CD4-positive, alpha-beta T cell treated with Interleukin-10 for 1 hour (primary cell): ENCODE results near the gene GDPD1.
"Not testable (repeated sequence)": the region's sequence is repeated elsewhere in the genome, so short reads cannot be mapped to it uniquely, and the experiment has no call there.

Source experiments
- DNase-seq: peaks from one replicate; pipeline ENCODE4 v3.0.0-alpha.2; 2020

Gene GDPD1

DNA sequence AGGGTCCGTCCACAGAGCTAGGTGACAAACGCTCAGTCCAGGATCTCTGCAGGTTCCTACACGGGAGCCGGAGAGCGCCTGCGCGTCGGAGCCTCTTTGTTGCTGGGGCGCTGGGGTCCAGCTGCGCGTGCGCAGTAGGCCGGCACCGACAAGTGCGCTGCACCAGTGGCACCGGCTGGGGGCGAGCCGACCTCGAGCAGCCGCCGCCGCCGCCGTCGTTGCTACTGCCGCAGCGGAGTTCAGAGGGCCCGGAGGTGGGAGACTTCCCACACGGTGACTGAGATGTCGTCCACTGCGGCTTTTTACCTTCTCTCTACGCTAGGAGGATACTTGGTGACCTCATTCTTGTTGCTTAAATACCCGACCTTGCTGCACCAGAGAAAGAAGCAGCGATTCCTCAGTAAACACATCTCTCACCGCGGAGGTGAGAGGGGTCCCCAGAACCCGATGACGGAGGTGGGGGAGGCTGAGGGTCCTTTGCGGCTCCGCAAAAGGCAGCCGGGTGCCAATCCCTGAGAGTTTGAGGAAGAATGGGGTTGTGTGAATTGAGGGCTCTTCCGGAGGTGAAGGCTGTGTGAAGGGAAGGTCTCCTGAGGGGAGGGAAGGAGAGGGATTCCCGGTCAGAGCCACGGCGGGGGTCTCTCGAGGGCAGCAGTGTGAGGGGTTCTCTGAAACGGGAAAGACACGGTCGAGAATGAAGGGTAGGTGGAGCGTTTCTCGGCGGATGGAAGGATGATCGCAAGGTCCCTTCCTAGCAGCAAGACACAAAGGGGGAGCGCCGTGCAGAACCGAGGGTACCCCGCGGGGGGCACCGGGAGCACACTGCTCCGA, at the start of gene GDPD1:
Gene GDPD1, plus strand, starts transcription at position 184 of the 831 bp plus-strand sequence. Its CDS starts 99 bp downstream, at position 283.
- peak; percentile 97 for DNase-seq

- DNase-seq, result no peak
These were observed 47.8 kb upstream of the GDPD1 start for GRCh38 chr17:59172436-59173004.

- no peak for DNase-seq
These were observed 45.6 kb upstream of the GDPD1 start for GRCh38 chr17:59174671-59175070.

- DNase-seq, result no peak
These were observed 45.2 kb upstream of the GDPD1 start for GRCh38 chr17:59175076-59175475.

GRCh38 chr17:59178266-59178985, 41.9 kb upstream of the GDPD1 start:
- no peak for DNase-seq

- not testable (repeated sequence) for DNase-seq
These were observed 40.7 kb upstream of the GDPD1 start for GRCh38 chr17:59179601-59180000.

DNA sequence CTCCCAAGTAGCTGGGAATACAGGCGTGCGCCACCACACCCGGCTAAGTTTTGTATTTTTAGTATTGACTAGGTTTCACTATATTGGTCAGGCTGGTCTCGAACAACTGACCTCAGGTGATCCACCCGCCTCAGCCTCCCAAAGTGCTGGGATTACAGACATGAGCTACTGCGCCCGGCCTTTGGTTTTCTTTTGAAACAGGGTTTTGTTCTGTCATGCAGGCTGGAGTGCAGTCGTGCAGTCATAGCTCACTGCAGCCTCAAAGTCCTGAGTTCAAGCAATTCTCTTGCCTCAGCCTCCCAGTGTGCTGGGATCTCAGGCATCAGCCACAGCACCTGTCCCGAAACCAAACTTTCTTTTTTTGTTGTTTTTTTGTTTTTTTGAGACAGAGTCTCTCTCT, 39.7 kb upstream of the GDPD1 start:
- no peak for DNase-seq

- DNase-seq, result no peak
These were observed 38.8 kb upstream of the GDPD1 start for GRCh38 chr17:59181481-59181880.

DNA sequence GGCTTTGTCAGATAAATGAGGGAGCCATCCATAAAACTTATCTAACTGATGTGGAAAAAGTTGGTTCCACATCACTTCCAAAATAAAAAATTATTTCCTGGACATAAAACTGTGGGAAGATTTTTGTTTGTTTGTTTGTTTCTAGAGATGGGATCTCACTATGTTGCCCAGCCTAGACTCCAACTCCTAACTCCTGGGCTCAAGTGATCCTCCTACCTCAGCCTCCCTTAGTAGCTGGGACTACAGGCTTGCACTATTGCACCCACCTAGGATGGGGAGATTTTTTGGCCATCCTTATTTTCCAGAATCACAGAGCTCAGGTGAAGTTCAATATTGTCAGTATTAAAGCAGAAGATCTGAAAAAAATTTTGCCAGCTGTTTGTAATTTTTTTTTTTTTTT, 34.3 kb upstream of the GDPD1 start:
- no peak for DNase-seq

- no peak for DNase-seq
These were observed 33.5 kb upstream of the GDPD1 start for GRCh38 chr17:59186850-59187249.

DNA sequence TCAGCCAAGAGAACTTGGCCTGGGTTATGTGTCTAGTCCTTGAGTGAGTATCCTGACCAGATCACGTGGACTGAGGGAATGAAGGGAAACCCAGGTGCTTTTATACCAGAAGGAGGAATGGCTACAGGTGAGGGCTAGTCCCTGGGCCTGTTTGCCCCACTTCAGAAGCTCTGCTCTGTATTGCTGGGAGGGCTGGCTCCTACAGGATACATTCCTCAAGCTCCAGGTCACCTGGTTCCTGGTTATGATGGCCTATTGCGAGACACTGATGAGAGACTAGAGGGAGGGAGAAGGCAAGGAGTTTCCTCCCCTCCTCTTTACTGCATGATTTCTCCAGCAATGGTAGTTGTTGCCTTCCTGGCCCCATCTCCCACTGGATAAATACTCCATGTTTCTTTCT, 29.5 kb upstream of the GDPD1 start:
- no peak for DNase-seq

DNA sequence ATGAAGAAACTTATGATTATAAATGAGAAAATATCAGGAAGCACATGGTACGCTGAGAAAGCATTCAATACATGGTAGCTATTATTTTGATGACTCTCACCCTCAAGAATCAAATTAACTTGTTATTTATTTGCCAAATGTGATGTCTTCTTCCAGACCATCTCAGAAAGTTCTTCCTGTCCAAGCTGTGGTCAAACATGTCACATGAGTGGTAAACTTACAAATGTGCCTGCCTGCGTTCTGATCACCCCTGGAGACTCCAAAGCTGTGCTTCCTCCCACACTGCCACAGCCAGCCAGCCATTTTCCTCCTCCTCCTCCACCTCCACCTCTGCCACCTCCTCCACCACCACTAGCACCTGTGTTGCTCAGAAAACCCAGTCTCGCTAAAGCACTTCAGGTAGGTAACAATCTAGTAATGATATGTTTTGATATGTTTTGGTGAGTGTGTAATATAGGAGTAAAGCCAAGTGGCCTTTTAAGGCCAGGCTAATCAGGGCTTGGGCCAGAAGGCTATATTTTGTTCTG, 26.9 kb upstream of the GDPD1 start:
- no peak for DNase-seq

DNA sequence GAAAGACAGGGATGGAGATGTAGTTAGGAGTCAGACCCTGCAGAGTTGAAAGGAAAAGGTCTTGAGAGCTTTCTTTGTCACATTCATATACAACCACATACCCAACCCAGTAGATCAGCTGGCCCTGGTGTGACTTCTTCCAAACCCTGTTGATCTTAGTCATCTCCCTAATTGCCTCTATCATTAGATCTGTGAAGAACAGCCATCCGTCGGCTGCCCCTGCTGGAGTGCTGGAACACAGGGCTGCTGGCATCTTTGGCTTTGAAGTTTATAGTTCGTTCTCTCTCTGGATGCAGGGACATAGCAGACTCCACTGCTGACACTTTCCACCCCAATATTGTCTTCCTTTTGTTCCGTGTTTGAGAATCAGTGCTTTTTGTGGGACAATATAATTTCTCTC, 20.9 kb upstream of the GDPD1 start:
- DNase-seq, result no peak

DNA sequence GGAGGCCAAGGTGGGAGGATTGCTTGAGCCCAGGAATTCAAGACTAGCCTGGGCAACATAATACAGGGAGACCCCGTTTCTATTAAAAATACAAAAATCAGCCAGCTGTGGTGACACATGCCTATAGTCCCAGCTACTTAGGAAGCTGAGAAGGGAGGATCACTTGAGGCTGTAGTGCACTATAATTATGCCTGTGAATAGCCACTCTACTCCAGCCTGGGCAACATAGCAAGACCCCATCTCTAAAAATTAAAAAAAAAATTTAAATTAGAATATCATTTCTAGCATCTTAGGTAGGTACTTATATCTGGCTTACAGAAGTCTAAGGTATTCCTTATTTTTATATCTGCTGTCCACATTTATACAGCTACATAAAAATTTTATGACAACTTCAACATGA, 18.0 kb upstream of the GDPD1 start:
- no peak for DNase-seq

DNA sequence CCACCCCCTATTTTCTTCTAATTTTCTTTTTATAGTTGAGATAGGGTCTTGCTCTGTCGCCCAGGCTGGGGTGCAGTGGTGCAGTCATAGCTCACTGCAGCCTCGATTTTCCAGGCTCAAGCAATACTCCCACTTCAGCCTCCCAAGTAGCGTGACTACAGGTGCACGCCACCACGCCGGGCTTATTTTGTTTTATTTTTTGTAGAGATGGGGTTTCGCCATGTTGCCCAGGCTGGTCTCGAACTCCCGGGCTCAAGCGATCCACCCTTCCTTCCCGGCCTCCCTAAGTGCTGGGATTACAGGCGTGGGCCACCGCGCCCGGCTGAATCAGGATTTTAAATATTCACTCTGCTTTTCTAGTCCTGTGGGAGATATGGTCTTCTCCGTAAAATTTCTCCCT, 941 bp upstream of the GDPD1 start:
- DNase-seq, result no peak

DNA sequence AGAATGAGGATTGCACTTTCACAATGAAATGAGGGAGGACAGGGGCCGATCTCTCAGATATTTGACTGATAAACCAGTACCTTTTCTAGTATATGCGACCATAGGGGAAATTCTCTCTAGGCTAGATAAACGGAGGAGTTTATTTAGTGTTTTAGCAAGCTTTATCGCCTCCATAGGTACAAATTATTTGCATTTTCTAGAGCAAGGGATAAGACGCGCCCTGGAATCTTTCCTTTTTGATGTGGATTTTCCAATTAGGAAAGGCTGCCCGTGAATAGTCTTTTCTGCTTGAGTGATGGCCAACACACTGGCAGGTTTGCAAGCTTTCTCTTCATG, 351 bp upstream of the GDPD1 start:
- DNase-seq, result no peak

DNA sequence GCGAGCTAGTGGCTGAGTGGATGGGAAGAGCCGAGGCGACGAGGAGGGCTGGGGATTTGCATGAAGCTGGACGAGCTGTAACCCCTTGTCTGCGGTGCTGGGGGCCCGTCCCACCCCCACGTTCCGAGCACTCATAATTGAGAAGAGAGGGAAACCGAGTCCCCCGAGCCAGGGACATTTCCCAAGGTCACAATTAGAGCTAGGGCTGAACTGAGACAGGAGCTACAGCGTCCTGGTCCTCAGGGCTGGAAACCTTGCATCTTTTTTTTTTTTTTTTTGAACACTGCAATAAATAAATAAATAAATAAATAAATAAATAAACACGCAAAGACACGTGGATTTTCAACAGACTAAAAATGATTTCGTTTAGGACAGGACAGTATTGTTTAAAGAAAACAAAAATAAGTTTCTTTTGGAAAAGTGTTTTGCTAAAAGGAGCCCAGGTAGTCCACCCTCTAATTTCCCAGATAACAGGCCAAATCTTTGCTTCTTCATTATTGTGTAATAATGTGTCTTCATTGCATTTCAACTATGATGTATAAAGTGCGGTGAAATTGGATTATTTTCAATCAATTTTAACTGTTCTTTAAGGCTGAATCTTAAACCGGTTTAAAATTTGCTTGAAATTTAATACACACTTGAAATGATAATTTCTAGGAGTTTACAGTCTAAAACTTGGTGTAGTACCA, 992 bp downstream of the GDPD1 start:
- DNase-seq, result no peak

- no peak for DNase-seq
These were observed 3.5 kb downstream of the GDPD1 start for GRCh38 chr17:59223813-59224212.

DNA sequence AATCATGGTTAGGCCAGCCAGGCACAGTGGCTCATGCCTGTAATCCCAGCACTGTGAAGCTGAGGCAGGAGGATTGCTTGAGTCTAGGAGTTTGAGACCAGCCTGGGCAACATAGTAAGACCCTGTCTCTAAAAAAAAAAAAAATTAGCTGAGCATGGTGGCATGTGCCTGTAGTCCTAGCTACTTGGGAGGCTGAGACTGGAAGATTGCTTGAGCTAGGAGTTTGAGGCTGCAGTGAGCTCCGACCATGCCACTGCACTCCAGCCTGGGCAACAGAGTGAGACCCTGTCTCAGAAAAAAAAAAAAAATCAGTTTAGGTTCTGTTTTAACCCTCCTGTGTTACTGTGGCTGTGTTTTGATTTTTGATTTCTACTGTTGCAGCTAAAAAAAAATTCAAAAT, 8.3 kb downstream of the GDPD1 start:
- not testable (repeated sequence) for DNase-seq

DNA sequence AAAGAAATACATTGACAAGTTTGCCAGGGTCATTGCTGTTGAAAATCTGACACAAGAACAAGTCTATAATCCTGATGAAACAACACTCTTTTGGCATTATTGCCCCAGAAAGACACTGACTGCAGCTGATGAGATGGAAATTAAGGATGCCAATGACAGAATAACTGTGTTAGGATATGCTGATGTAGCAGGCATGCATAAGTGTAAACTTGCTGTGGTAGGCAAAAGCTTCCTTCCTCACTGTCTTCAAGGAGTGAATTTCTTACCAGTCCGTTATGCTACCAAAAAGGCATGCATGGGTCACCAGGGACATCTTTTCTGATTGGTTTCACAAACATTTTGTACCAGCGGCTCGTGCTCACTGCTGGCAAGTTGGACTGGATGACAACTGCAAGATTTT, 10.5 kb downstream of the GDPD1 start:
- DNase-seq, result no peak

GRCh38 chr17:59234631-59235030, 14.3 kb downstream of the GDPD1 start:
- DNase-seq, result no peak

GRCh38 chr17:59238906-59239305, 18.6 kb downstream of the GDPD1 start:
- no peak for DNase-seq

GRCh38 chr17:59244081-59244480, 23.8 kb downstream of the GDPD1 start:
- no peak for DNase-seq
